ENCODE data around the gene PPP1CA.

DNA sequence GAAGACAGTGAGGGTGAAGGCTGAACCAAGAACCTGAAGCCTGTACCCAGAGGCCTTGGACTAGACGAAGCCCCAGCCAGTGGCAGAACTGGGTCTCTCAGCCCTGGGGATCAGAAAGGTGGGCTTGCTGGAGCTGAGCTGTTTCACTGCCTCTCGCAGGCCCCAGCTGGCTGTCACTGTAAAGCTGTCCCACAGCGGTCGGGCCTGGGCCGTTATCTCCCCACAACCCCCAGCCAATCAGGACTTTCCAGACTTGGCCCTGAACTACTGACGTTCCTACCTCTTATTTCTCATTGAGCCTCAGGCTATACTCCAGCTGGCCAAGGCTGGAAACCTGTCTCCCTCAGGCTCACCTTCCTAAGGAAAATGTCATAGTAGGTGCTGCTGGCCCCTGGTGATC, 4.1 kb downstream of the PPP1CA start:
- TF ChIP-seq POLR2A (IDR thresholded peaks at IDR 0.05; ENCODE audit: low read length) (peak; percentile 22), GATA1 (IDR thresholded peaks at IDR 0.05; ENCODE audit: low read depth, low read length) (no peak)

Data from erythroblast (primary cell).